ENCODE results near the gene BHLHA15.

GRCh38 chr7:98230746-98231471, 19.7 kb downstream of the BHLHA15 start:
- TF ChIP-seq CTCF (IDR thresholded peaks at IDR 0.05): no peak
- TF ChIP-seq ZFX (IDR thresholded peaks at IDR 0.05; ENCODE audit: borderline replicate concordance): no peak

Measured in 22Rv1 (cell line).